ENCODE results near the gene CRISP1. TPM values are rescaled to one million over a fixed set of nuclear protein-coding genes. Genes with fewer than 3 reads are reported as not detected.

The CRISP1 gene
- total and polyA plus RNA-seq, 9 of the 15 experiments (the other 6 are each of a cell fraction or from before 2014, with no cell fraction given): not detected

Other genes with a start within 250 kb of the CRISP1 start
Only the 7 nearest of the 8 such genes appear.
- not detected in 2 replicates for gene CRISP2, start 153.0 kb downstream of the CRISP1 start, total RNA-seq (2014; rRNA removed)
- gene CRISP2, start 153.0 kb downstream of the CRISP1 start, total RNA-seq (2014; rRNA removed; fragmentation: Illumina TruSeq; extraction: Trizol): 0.13 TPM in 1 of 2 replicates, not detected in the other
- not detected in 2 replicates for gene CRISP2, start 153.0 kb downstream of the CRISP1 start, total RNA-seq (2015; rRNA removed; fragmentation: Illumina TruSeq; extraction: Trizol)
- not detected in 2 replicates for gene CRISP2, start 153.0 kb downstream of the CRISP1 start, total RNA-seq (2021)
- 0.07 TPM in 1 of 2 replicates, not detected in the other for gene CRISP2, start 153.0 kb downstream of the CRISP1 start, polyA plus RNA-seq (2011; rRNA removed)
- gene CRISP2, start 153.0 kb downstream of the CRISP1 start, polyA plus RNA-seq (2014; fragmentation: Illumina TruSeq; extraction: Trizol): 0.15 TPM in 1 of 2 replicates, not detected in the other
- not detected for gene CRISP2, start 153.0 kb downstream of the CRISP1 start, polyA plus RNA-seq (2014; fragmentation: Nextera tagmentation; extraction: Ambion mirVana)
- not detected in 2 replicates for gene CRISP2, start 153.0 kb downstream of the CRISP1 start, polyA plus RNA-seq (2014; rRNA removed)
- gene CRISP3, start 122.1 kb downstream of the CRISP1 start, total RNA-seq (2014; rRNA removed): 0.29 and 0.36 TPM in 2 replicates
- gene CRISP3, start 122.1 kb downstream of the CRISP1 start, total RNA-seq (2014; rRNA removed; fragmentation: Illumina TruSeq; extraction: Trizol): 0.58 and 0.77 TPM in 2 replicates
- 1.8 and 2.0 TPM in 2 replicates for gene CRISP3, start 122.1 kb downstream of the CRISP1 start, total RNA-seq (2015; rRNA removed; fragmentation: Illumina TruSeq; extraction: Trizol)
- 0.29 and 0.31 TPM in 2 replicates for gene CRISP3, start 122.1 kb downstream of the CRISP1 start, total RNA-seq (2021)
- gene CRISP3, start 122.1 kb downstream of the CRISP1 start, polyA plus RNA-seq (2011; rRNA removed): 0.55 and 0.79 TPM in 2 replicates
- 0.64 and 0.94 TPM in 2 replicates for gene CRISP3, start 122.1 kb downstream of the CRISP1 start, polyA plus RNA-seq (2014; fragmentation: Illumina TruSeq; extraction: Trizol)
- gene CRISP3, start 122.1 kb downstream of the CRISP1 start, polyA plus RNA-seq (2014; fragmentation: Nextera tagmentation; extraction: Ambion mirVana): under 1 TPM; 0.39 to 0.73 TPM
- gene CRISP3, start 122.1 kb downstream of the CRISP1 start, polyA plus RNA-seq (2014; rRNA removed): 0.21 and 0.23 TPM in 2 replicates
- not detected in 2 replicates for gene PGK2, start 79.2 kb downstream of the CRISP1 start, total RNA-seq (2014; rRNA removed)
- gene PGK2, start 79.2 kb downstream of the CRISP1 start, total RNA-seq (2014; rRNA removed; fragmentation: Illumina TruSeq; extraction: Trizol): not detected in 2 replicates
- gene PGK2, start 79.2 kb downstream of the CRISP1 start, total RNA-seq (2015; rRNA removed; fragmentation: Illumina TruSeq; extraction: Trizol): not detected in 2 replicates
- not detected in 2 replicates for gene PGK2, start 79.2 kb downstream of the CRISP1 start, total RNA-seq (2021)
- not detected in 2 replicates for gene PGK2, start 79.2 kb downstream of the CRISP1 start, polyA plus RNA-seq (2011; rRNA removed)
- not detected in 2 replicates for gene PGK2, start 79.2 kb downstream of the CRISP1 start, polyA plus RNA-seq (2014; fragmentation: Illumina TruSeq; extraction: Trizol)
- gene PGK2, start 79.2 kb downstream of the CRISP1 start, polyA plus RNA-seq (2014; fragmentation: Nextera tagmentation; extraction: Ambion mirVana): not detected
- gene PGK2, start 79.2 kb downstream of the CRISP1 start, polyA plus RNA-seq (2014; rRNA removed): not detected in 2 replicates
- not detected in 2 replicates for gene DEFB114, start 97.6 kb upstream of the CRISP1 start, total RNA-seq (2014; rRNA removed)
- not detected in 2 replicates for gene DEFB114, start 97.6 kb upstream of the CRISP1 start, total RNA-seq (2014; rRNA removed; fragmentation: Illumina TruSeq; extraction: Trizol)
- not detected in 2 replicates for gene DEFB114, start 97.6 kb upstream of the CRISP1 start, total RNA-seq (2015; rRNA removed; fragmentation: Illumina TruSeq; extraction: Trizol)
- gene DEFB114, start 97.6 kb upstream of the CRISP1 start, total RNA-seq (2021): not detected in 2 replicates
- not detected in 2 replicates for gene DEFB114, start 97.6 kb upstream of the CRISP1 start, polyA plus RNA-seq (2011; rRNA removed)
- not detected in 2 replicates for gene DEFB114, start 97.6 kb upstream of the CRISP1 start, polyA plus RNA-seq (2014; fragmentation: Illumina TruSeq; extraction: Trizol)
- gene DEFB114, start 97.6 kb upstream of the CRISP1 start, polyA plus RNA-seq (2014; fragmentation: Nextera tagmentation; extraction: Ambion mirVana): not detected
- not detected in 2 replicates for gene DEFB114, start 97.6 kb upstream of the CRISP1 start, polyA plus RNA-seq (2014; rRNA removed)
- gene DEFB113, start 103.1 kb upstream of the CRISP1 start, total RNA-seq (2014; rRNA removed): not detected in 2 replicates
- gene DEFB113, start 103.1 kb upstream of the CRISP1 start, total RNA-seq (2014; rRNA removed; fragmentation: Illumina TruSeq; extraction: Trizol): not detected in 2 replicates
- gene DEFB113, start 103.1 kb upstream of the CRISP1 start, total RNA-seq (2015; rRNA removed; fragmentation: Illumina TruSeq; extraction: Trizol): not detected in 2 replicates
- gene DEFB113, start 103.1 kb upstream of the CRISP1 start, total RNA-seq (2021): not detected in 2 replicates
- not detected in 2 replicates for gene DEFB113, start 103.1 kb upstream of the CRISP1 start, polyA plus RNA-seq (2011; rRNA removed)
- gene DEFB113, start 103.1 kb upstream of the CRISP1 start, polyA plus RNA-seq (2014; fragmentation: Illumina TruSeq; extraction: Trizol): not detected in 2 replicates
- gene DEFB113, start 103.1 kb upstream of the CRISP1 start, polyA plus RNA-seq (2014; fragmentation: Nextera tagmentation; extraction: Ambion mirVana): not detected
- gene DEFB113, start 103.1 kb upstream of the CRISP1 start, polyA plus RNA-seq (2014; rRNA removed): not detected in 2 replicates
- gene DEFB110, start 155.5 kb upstream of the CRISP1 start, total RNA-seq (2014; rRNA removed): not detected in 2 replicates
- not detected in 2 replicates for gene DEFB110, start 155.5 kb upstream of the CRISP1 start, total RNA-seq (2014; rRNA removed; fragmentation: Illumina TruSeq; extraction: Trizol)
- not detected in 2 replicates for gene DEFB110, start 155.5 kb upstream of the CRISP1 start, total RNA-seq (2015; rRNA removed; fragmentation: Illumina TruSeq; extraction: Trizol)
- not detected in 2 replicates for gene DEFB110, start 155.5 kb upstream of the CRISP1 start, total RNA-seq (2021)
- gene DEFB110, start 155.5 kb upstream of the CRISP1 start, polyA plus RNA-seq (2011; rRNA removed): not detected in 2 replicates
- not detected in 2 replicates for gene DEFB110, start 155.5 kb upstream of the CRISP1 start, polyA plus RNA-seq (2014; fragmentation: Illumina TruSeq; extraction: Trizol)
- not detected for gene DEFB110, start 155.5 kb upstream of the CRISP1 start, polyA plus RNA-seq (2014; fragmentation: Nextera tagmentation; extraction: Ambion mirVana)
- gene DEFB110, start 155.5 kb upstream of the CRISP1 start, polyA plus RNA-seq (2014; rRNA removed): not detected in 2 replicates
- not detected in 2 replicates for gene DEFB112, start 183.4 kb upstream of the CRISP1 start, total RNA-seq (2014; rRNA removed)
- not detected in 2 replicates for gene DEFB112, start 183.4 kb upstream of the CRISP1 start, total RNA-seq (2014; rRNA removed; fragmentation: Illumina TruSeq; extraction: Trizol)
- not detected in 2 replicates for gene DEFB112, start 183.4 kb upstream of the CRISP1 start, total RNA-seq (2015; rRNA removed; fragmentation: Illumina TruSeq; extraction: Trizol)
- not detected in 2 replicates for gene DEFB112, start 183.4 kb upstream of the CRISP1 start, total RNA-seq (2021)
- gene DEFB112, start 183.4 kb upstream of the CRISP1 start, polyA plus RNA-seq (2011; rRNA removed): not detected in 2 replicates
- gene DEFB112, start 183.4 kb upstream of the CRISP1 start, polyA plus RNA-seq (2014; fragmentation: Illumina TruSeq; extraction: Trizol): not detected in 2 replicates
- gene DEFB112, start 183.4 kb upstream of the CRISP1 start, polyA plus RNA-seq (2014; fragmentation: Nextera tagmentation; extraction: Ambion mirVana): not detected
- gene DEFB112, start 183.4 kb upstream of the CRISP1 start, polyA plus RNA-seq (2014; rRNA removed): not detected in 2 replicates

Data from K562 (cell line).